Progenitor cell of endocrine pancreas (in vitro differentiated cells): ENCODE measurements around the gene TAF12. TPM values are rescaled to one million over a fixed set of nuclear protein-coding genes. Genes with fewer than 3 reads are reported as not detected.

Experiments
- DNase-seq: peaks from one replicate; pipeline ENCODE4 v3.0.0; 2021; ENCODE audit warnings: low spot score; ENCODE audit not compliant: unreplicated experiment
- H3K27ac Mint-ChIP-seq: 2 replicates; pipeline ENCODE4 v1.8.0; 2021; ENCODE audit warnings: mild to moderate bottlenecking, moderate library complexity, mixed read lengths
- H3K27me3 Mint-ChIP-seq: 2 replicates; pipeline ENCODE4 v1.8.0; 2021; ENCODE audit warnings: mixed read lengths
- H3K36me3 Mint-ChIP-seq: 2 replicates; pipeline ENCODE4 v1.8.0; 2022; ENCODE audit warnings: mixed read lengths; ENCODE audit not compliant: insufficient read depth
- H3K4me1 Mint-ChIP-seq: 2 replicates; pipeline ENCODE4 v1.8.0; 2021; ENCODE audit warnings: low read depth, mixed read lengths
- H3K4me3 Mint-ChIP-seq: 2 replicates; pipeline ENCODE4 v1.8.0; 2021; ENCODE audit warnings: low read depth, mild to moderate bottlenecking, moderate library complexity, mixed read lengths
- H3K9me3 Mint-ChIP-seq: 2 replicates; pipeline ENCODE4 v1.8.0; 2021; ENCODE audit warnings: low read depth, mixed read lengths
- CTCF ChIP-seq: fragments of 200-600 bp; sonication (generic); IDR thresholded peaks from one replicate; pipeline ENCODE4 v1.5.0; 2021; ENCODE audit warnings: antibody characterized with exemption, mild to moderate bottlenecking; ENCODE audit not compliant: unreplicated experiment
- total RNA-seq: library from RNA; stranded (reverse); gene quantifications from 2 replicates; pipeline ENCODE4 v1.2.1, GENCODE V29; 2021

The TAF12 gene
- total RNA-seq, 1 donor from 2014 or later: 18.2 TPM

- H3K4me1 Mint-ChIP-seq: no peaks in the 10 kb centered on the region
- no peaks in the 10 kb centered on the region for H3K27me3 Mint-ChIP-seq
- no peak for TF ChIP-seq CTCF
- peaks cover 23% of the 10 kb centered on the region for H3K36me3 Mint-ChIP-seq
- no peaks in the 10 kb centered on the region for H3K9me3 Mint-ChIP-seq
- DNase-seq: no peak
- no peak overlapping the region for H3K4me3 Mint-ChIP-seq
- H3K27ac Mint-ChIP-seq: no peak overlapping the region
Measured at GRCh38 chr1:28564310-28564709, 78.6 kb downstream of the TAF12 start.

- no peak for DNase-seq
- H3K9me3 Mint-ChIP-seq: no peaks in the 10 kb centered on the region
- no peaks in the 10 kb centered on the region for H3K27me3 Mint-ChIP-seq
- peaks cover 17% of the 10 kb centered on the region for H3K36me3 Mint-ChIP-seq
- no peak overlapping the region for H3K27ac Mint-ChIP-seq
- H3K4me1 Mint-ChIP-seq: no peaks in the 10 kb centered on the region
- TF ChIP-seq CTCF: no peak
- no peak overlapping the region for H3K4me3 Mint-ChIP-seq
Measured at GRCh38 chr1:28560886-28561285, 82.0 kb downstream of the TAF12 start.

Other genes with a start within 250 kb of the TAF12 start
- gene RCC1, start 137.0 kb downstream of the TAF12 start, total RNA-seq: 58.4 TPM in 2 replicates
- gene TRNAU1AP, start 90.0 kb downstream of the TAF12 start, total RNA-seq: 38.6 and 39.6 TPM in 2 replicates
- 0.65 and 2.1 TPM in 2 replicates for gene RAB42, start 50.8 kb downstream of the TAF12 start, total RNA-seq
- gene RNU11, start 5.5 kb upstream of the TAF12 start, total RNA-seq: not detected in 2 replicates
- gene GMEB1, start 25.7 kb upstream of the TAF12 start, total RNA-seq: 18.5 and 18.8 TPM in 2 replicates
- 133 and 135 TPM in 2 replicates for gene YTHDF2, start 93.9 kb upstream of the TAF12 start, total RNA-seq
- 0.67 and 0.71 TPM in 2 replicates for gene OPRD1, start 169.1 kb upstream of the TAF12 start, total RNA-seq